ENCODE data around the gene SLC36A1.
A peak's percentile ranks its signal among the peaks of the same experiment; 100 is the strongest.

GRCh38 chr5:151447174-151448037 lies at the start of gene SLC36A1:
- TF ChIP-seq CHD2 (IDR thresholded peaks at IDR 0.05; ENCODE audit: low read length) (peak; percentile 50; the same call in 1 of the 2 replicates), RBBP5 (IDR thresholded peaks at IDR 0.05; ENCODE audit: borderline replicate concordance, low read depth, low read length) (0 out of 2 replicates have a peak, but pooled peaks have one; percentile 63), CTCF (IDR thresholded peaks at IDR 0.05; ENCODE audit: control extremely low read depth in 1 of 3, insufficient read depth in 1 of 3, low read depth in 1 of 3, low read length in 3 of 3) (peak; percentile 76 to 80 (median 78))
